CD4-positive, alpha-beta memory T cell (primary cell): ENCODE measurements around the gene TRAF3. TPM values are rescaled to one million over a fixed set of nuclear protein-coding genes. Genes with fewer than 3 reads are reported as not detected.

ENCODE experiments used
- CTCF ChIA-PET: fragments of 350-600 bp; sonication (Branson Sonifier 250); formaldehyde crosslinking; loops from one replicate; lab custom pipeline; 2021; ENCODE audit warnings: inconsistent platforms; ENCODE audit not compliant: partially characterized antibody; lab: Charles Lee
- POLR2A ChIA-PET: fragments of 350-600 bp; sonication (Branson Sonifier 250); formaldehyde crosslinking; loops from one replicate; lab custom pipeline; 2021; ENCODE audit not compliant: partially characterized antibody; lab: Charles Lee
- DNase-seq, 5 donors: peaks; one replicate each; pipeline versions ENCODE4 v3.0.0 to v3.0.0-alpha.2; 2020 to 2022; ENCODE audit warnings: mixed read lengths in 1 of 5
- H3K27ac ChIP-seq: one replicate; pipeline ENCODE4 v1.7.0; 2013; ENCODE audit warnings: low read depth, low read length
- H3K27me3 ChIP-seq: 2 replicates; pipeline ENCODE4 v1.7.0; 2013; ENCODE audit warnings: mild to moderate bottlenecking, low read length, moderate library complexity; ENCODE audit not compliant: insufficient read depth
- H3K36me3 ChIP-seq: 2 replicates; pipeline ENCODE4 v1.7.0; 2013; ENCODE audit warnings: mild to moderate bottlenecking, low read length, moderate library complexity; ENCODE audit not compliant: insufficient read depth
- H3K4me1 ChIP-seq: 2 replicates; pipeline ENCODE4 v1.7.0; 2013; ENCODE audit warnings: mild to moderate bottlenecking, low read length, moderate library complexity; ENCODE audit not compliant: insufficient read depth
- H3K4me3 ChIP-seq, 2 donors: one replicate each; pipeline ENCODE4 v1.7.0; 2013; ENCODE audit warnings: low read length in 2 of 2, mild to moderate bottlenecking in 1 of 2
- H3K9me3 ChIP-seq, 2 donors: one replicate each; pipeline ENCODE4 v1.7.0; 2013; ENCODE audit warnings: low read length in 2 of 2, control low read depth in 1 of 2; ENCODE audit not compliant: control insufficient read depth in 1 of 2
- H3K27ac Mint-ChIP-seq, 7 donors: one replicate each; pipeline ENCODE4 v1.8.0; 2020 to 2021; ENCODE audit warnings: mixed read lengths in 7 of 7, mild to moderate bottlenecking in 6 of 7, inconsistent platforms in 3 of 7, moderate library complexity in 3 of 7
- H3K27me3 Mint-ChIP-seq, 2 donors: one replicate each; pipeline ENCODE4 v1.8.0; 2020 to 2021; ENCODE audit warnings: mixed read lengths in 2 of 2
- H3K36me3 Mint-ChIP-seq, 2 donors: one replicate each; pipeline ENCODE4 v1.8.0; 2020 to 2021; ENCODE audit warnings: mixed read lengths in 2 of 2, inconsistent platforms in 1 of 2, mild to moderate bottlenecking in 1 of 2
- H3K4me1 Mint-ChIP-seq, 4 donors: one replicate each; pipeline ENCODE4 v1.8.0; 2020 to 2021; ENCODE audit warnings: mixed read lengths in 4 of 4, mild to moderate bottlenecking in 1 of 4
- H3K4me3 Mint-ChIP-seq, 8 donors: one replicate each; pipeline ENCODE4 v1.8.0; 2020 to 2021; ENCODE audit warnings: mixed read lengths in 8 of 8, mild to moderate bottlenecking in 7 of 8, moderate library complexity in 6 of 8, inconsistent platforms in 3 of 8
- H3K9me3 Mint-ChIP-seq, 8 donors: one replicate each; pipeline ENCODE4 v1.8.0; 2020 to 2021; ENCODE audit warnings: mixed read lengths in 8 of 8, mild to moderate bottlenecking in 5 of 8, inconsistent platforms in 3 of 8, moderate library complexity in 1 of 8
- intact Hi-C: fragments of 100-400 bp; cut with micrococcal nuclease; formaldehyde crosslinking; loops from one replicate; pipeline ENCODE4 v1.15.1; 2023
- polyA plus RNA-seq, 2 donors: library from polyadenylated mRNA; unstranded; fragments of 300-500 nt; fragmentation: Illumina TruSeq; gene quantifications; one replicate each; pipeline ENCODE4 v1.2.3, GENCODE V29; 2021
- total RNA-seq, 2 experiments: library from RNA; stranded (reverse); gene quantifications; one replicate each; pipeline ENCODE4 v1.2.3, GENCODE V29; 2021

The TRAF3 gene
- total and polyA plus RNA-seq, 4 experiments from 2014 or later: 14.9 to 44.8 (median 32.2) TPM

DNA sequence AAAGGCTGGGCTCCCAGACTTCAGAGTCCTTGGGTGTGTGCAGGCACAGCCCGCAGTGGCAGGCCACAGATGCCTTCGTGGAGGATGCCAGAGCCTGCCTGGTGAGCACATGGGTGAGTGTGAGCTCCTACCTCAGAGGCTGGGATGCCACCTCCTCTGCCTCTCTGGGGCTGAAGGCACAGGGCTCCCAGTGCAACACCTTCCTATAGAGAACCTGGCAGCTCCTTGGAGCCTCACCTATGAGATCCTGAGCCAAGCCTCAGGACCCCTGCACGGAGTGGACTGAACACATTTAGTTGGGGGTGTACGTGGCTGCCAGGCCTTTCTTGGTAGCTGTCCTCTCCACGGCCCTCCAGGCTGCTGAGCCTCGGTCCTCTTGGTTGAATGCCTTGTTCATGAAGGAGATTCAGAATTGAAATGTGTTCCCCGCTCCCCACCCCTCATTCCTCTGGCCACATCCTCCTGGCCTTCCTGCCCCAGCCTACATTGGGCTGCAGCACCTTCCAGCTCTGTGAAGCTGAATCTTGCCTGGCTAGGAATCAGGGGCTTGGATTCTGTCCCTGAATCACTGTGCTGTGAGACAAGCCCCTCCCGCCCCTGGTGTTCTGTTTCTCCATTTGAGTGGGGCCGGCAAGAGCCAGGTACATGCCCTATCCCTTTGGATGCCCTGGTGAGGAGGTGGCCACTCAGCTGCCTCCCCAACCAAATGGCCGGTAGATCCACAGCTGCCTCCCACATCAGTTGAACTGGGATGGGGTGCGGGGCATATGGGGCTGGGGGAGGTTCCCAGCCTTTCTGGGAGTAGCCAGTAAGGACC, 38.7 kb upstream of the TRAF3 start:
- Histone ChIP-seq H3K27me3 (no peaks in the 10 kb centered on the region), H3K36me3 (no peaks in the 10 kb centered on the region), H3K4me1 (no peaks in the 10 kb centered on the region), H3K4me3 (no peak overlapping the region), H3K9me3 (no peaks in the 10 kb centered on the region), H3K27ac (no peak overlapping the region)
- no peaks in the 10 kb centered on the region for H3K27me3 Mint-ChIP-seq
- ChIA-PET CTCF (interaction anchor here (0.9 kb wide), 1 partner anchor 9 kb away, joined by 3 read pairs; no protein-coding TSS in a partner anchor), POLR2A (no interaction called here)
- intact Hi-C loops: no loop called here
- DNase-seq: no peak
- peaks cover 0 to 32% (median 7%) of the 10 kb centered on the region in 8 donors for H3K9me3 Mint-ChIP-seq
- peaks cover 20 to 22% of the 10 kb centered on the region in 2 donors for H3K36me3 Mint-ChIP-seq
- no peak overlapping the region for H3K4me3 Mint-ChIP-seq
- H3K4me1 Mint-ChIP-seq: peaks cover 0 to 2% (median 0%) of the 10 kb centered on the region in 4 donors
- H3K27ac Mint-ChIP-seq: no peak overlapping the region

DNA sequence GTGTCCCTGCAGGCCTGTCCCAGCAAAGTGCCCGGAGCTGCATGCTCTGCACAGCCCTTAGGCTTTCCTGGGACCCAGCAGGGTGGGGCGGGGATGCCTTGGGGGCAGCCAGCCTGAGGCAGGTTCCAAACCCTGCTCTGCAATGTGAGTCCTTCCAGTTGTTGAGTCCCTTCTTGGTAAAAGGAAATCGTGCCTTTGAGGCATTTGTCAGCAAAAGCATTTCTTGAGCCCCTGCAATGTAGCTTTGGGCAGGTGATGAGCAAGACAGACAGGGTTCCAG, 38.1 kb upstream of the TRAF3 start:
- Histone ChIP-seq H3K4me3 (no peak overlapping the region), H3K27me3 (no peaks in the 10 kb centered on the region), H3K27ac (no peak overlapping the region), H3K36me3 (no peaks in the 10 kb centered on the region), H3K4me1 (no peaks in the 10 kb centered on the region), H3K9me3 (no peaks in the 10 kb centered on the region)
- Mint-ChIP-seq H3K27ac (no peak overlapping the region), H3K4me1 (no peaks in the 10 kb centered on the region), H3K36me3 (peaks cover 20% of the 10 kb centered on the region in 2 donors), H3K9me3 (peaks cover 0 to 32% (median 7%) of the 10 kb centered on the region in 8 donors), H3K27me3 (no peaks in the 10 kb centered on the region), H3K4me3 (no peak overlapping the region)
- ChIA-PET CTCF (interaction anchor here (0.9 kb wide), 1 partner anchor 9 kb away, joined by 3 read pairs; no protein-coding TSS in a partner anchor), POLR2A (no interaction called here)
- intact Hi-C loops: no loop called here
- no peak for DNase-seq

DNA sequence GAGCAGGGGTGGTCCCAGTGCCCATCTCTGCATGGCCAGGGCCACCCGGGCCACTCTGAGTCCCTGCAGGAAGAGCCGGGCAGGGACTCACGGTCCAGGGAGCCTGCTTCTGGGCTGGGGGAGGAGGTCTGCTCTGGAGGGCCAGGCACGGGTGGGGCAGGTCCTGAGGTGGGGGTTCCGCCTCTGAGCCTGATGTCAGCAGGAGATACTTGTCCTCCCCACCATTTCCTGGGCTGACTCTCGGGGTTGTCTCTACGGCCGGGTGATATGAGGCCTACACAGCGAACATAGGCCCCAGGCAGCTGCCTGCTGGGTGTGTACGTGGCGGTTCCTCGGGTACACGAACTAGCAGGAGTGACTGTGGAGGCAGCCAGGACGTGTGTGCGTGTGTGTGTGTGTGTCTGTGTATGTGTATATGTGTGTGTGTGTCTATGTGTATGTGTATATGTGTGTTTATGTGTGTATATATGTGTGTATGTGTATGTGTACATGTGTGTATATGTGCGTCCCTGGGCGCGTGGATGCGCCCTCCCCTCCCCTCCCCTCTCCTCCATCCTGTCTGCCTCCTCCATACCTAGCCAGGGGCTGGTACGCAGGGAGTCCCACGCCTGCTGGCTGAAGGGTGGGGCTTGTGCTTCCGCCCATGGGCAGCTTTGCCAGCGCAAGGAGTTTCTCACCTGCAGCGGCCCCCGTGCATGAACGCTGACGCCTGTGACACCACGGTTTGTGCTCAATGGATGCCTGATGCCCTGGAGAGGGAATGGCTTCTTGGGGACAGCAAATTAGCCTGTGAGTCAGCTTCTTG, 30.4 kb upstream of the TRAF3 start:
- H3K36me3 ChIP-seq: no peaks in the 10 kb centered on the region
- no peaks in the 10 kb centered on the region for H3K27me3 ChIP-seq
- H3K4me3 Mint-ChIP-seq: no peak overlapping the region
- H3K9me3 Mint-ChIP-seq: peaks cover 0 to 11% (median 7%) of the 10 kb centered on the region in 8 donors
- POLR2A ChIA-PET: no interaction called here
- DNase-seq: no peak
- CTCF ChIA-PET: interaction anchor here (0.9 kb wide), 1 partner anchor 28 kb away, joined by 4 read pairs; no protein-coding TSS in a partner anchor
- H3K27me3 Mint-ChIP-seq: no peaks in the 10 kb centered on the region
- no peaks in the 10 kb centered on the region for H3K4me1 Mint-ChIP-seq
- no peak overlapping the region for H3K27ac ChIP-seq
- H3K4me1 ChIP-seq: no peaks in the 10 kb centered on the region
- intact Hi-C loops: no loop called here
- peaks cover 7 to 8% of the 10 kb centered on the region in 2 donors for H3K36me3 Mint-ChIP-seq
- H3K9me3 ChIP-seq: no peaks in the 10 kb centered on the region
- H3K4me3 ChIP-seq: no peak overlapping the region
- H3K27ac Mint-ChIP-seq: no peak overlapping the region

DNA sequence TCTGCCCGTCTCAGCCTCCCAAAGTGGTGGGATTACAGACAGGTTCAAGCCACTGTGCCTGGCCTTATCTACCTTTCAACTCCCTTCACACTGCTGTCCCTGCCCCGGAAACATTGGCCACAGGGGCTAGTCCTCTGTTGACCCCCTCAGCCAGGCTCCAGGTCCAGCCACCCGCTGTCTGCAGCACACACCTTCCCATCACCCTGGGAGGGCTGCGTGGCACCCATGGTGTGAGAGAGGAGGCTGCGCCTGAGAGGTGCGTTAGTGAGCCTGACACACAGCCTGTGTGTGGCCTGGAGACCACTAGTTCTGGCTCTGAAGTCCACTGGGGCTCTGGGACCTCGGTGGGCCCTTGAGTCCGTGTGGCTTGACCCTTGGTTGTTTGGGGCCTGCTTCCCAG, 28.4 kb upstream of the TRAF3 start:
- H3K27me3 Mint-ChIP-seq: no peaks in the 10 kb centered on the region
- H3K4me3 Mint-ChIP-seq: no peak overlapping the region
- no peaks in the 10 kb centered on the region for H3K27me3 ChIP-seq
- H3K9me3 ChIP-seq: no peaks in the 10 kb centered on the region
- ChIA-PET POLR2A (no interaction called here), CTCF (no interaction called here)
- intact Hi-C loops: no loop called here
- no peak overlapping the region for H3K4me3 ChIP-seq
- H3K9me3 Mint-ChIP-seq: peaks cover 0 to 2% (median 0%) of the 10 kb centered on the region in 8 donors
- no peak for DNase-seq
- no peak overlapping the region for H3K27ac ChIP-seq
- H3K4me1 ChIP-seq: no peaks in the 10 kb centered on the region
- no peaks in the 10 kb centered on the region for H3K4me1 Mint-ChIP-seq
- no peaks in the 10 kb centered on the region for H3K36me3 ChIP-seq
- no peaks in the 10 kb centered on the region for H3K36me3 Mint-ChIP-seq
- H3K27ac Mint-ChIP-seq: no peak overlapping the region

DNA sequence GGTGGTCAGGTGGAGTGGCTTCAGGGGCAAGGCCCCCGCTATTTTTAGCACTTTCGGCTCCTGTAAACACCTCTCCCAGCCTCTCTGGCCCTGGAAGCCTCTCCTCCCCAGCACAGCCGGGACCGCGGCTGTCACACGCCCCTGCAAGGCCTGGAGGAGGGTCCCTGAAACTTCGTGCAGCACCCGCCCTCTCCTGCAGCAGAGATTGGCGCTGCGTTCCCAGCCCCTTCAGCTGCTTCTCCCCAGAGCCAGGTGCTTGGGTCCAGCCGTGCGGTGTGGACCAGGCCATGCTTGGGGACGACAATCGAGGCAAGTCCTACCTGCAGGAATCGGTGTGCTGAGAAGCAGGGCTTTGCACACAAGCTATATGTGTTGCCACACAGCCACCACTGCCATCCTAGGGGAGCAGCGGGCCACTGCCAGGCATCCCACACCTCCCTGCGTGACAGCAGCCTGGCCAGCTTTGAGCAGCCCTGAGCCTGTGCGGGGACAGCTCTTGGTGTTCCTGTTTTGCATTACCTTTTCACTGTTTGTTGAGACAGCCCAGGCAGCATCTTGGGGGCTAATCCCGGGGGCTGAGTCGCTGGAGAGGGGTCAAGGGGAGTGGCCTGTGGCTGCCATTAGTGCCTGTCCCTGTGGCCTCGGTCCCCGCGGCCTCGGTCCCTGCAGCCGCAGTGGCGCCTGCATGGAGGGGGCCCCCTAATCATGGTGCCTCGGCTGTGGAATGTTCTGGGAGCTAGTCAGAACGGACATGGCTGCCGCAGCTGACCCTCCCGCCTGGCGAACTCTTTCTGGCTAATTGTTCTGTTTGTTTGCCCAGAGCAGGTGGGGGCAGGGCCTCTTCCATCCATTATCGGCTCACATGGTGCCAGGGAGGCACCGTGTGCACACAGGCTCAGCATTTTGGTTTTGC, 27.6 kb upstream of the TRAF3 start:
- no peak overlapping the region for H3K4me3 Mint-ChIP-seq
- CTCF ChIA-PET: no interaction called here
- no peak for DNase-seq
- Histone ChIP-seq H3K4me3 (no peak overlapping the region), H3K36me3 (no peaks in the 10 kb centered on the region), H3K4me1 (no peaks in the 10 kb centered on the region), H3K9me3 (no peaks in the 10 kb centered on the region), H3K27me3 (no peaks in the 10 kb centered on the region), H3K27ac (no peak overlapping the region)
- H3K27me3 Mint-ChIP-seq: no peaks in the 10 kb centered on the region
- intact Hi-C loops: no loop called here
- POLR2A ChIA-PET: no interaction called here
- peaks cover 0 to 1% (median 0%) of the 10 kb centered on the region in 4 donors for H3K4me1 Mint-ChIP-seq
- no peak overlapping the region for H3K27ac Mint-ChIP-seq
- no peaks in the 10 kb centered on the region for H3K36me3 Mint-ChIP-seq
- peaks cover 0 to 2% (median 0%) of the 10 kb centered on the region in 8 donors for H3K9me3 Mint-ChIP-seq

DNA sequence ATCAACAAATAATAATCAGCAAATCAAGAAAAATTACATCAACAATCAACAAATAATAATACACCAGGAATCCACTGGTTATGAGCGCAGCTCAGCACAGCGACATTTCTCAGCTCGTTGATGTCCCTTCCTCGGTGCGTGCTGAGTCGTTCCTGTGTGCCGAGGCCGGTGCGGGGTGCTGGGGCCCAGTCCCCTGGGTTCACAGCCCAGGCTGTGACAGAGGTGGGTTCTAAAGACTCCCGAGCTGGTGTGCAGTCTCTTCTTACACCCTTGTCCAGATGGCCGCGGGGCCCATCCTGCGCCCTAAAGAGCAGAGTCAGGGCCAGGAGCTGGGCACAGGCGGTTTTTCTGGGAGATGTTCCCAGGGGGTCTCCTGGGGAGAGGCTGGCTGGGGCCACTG, 26.9 kb upstream of the TRAF3 start:
- Histone ChIP-seq H3K27ac (no peak overlapping the region), H3K4me1 (no peaks in the 10 kb centered on the region), H3K27me3 (no peaks in the 10 kb centered on the region), H3K36me3 (no peaks in the 10 kb centered on the region), H3K9me3 (no peaks in the 10 kb centered on the region), H3K4me3 (no peak overlapping the region)
- DNase-seq: no peak
- Mint-ChIP-seq H3K27ac (no peak overlapping the region), H3K36me3 (no peaks in the 10 kb centered on the region), H3K4me3 (no peak overlapping the region), H3K9me3 (peaks cover 0 to 2% (median 0%) of the 10 kb centered on the region in 8 donors), H3K27me3 (no peaks in the 10 kb centered on the region), H3K4me1 (peaks cover 0 to 1% (median 0%) of the 10 kb centered on the region in 4 donors)
- CTCF ChIA-PET: no interaction called here
- POLR2A ChIA-PET: no interaction called here
- intact Hi-C loops: no loop called here
